K562 (cell line): Measurements from ENCODE around the gene MPZL1. TPM values are rescaled to one million over a fixed set of nuclear protein-coding genes. Genes with fewer than 3 reads are reported as not detected.

Source experiments
- DNMT1 ChIP-seq: fragments of 450-650 bp; IDR thresholded peaks from 2 replicates; pipeline ENCODE4 v1.6.1; 2016; ENCODE audit warnings: antibody characterized with exemption, mild to moderate bottlenecking
- FOXK2 ChIP-seq, 2 experiments: fragments of 450-650 bp; IDR thresholded peaks in 1 of 2; conservative IDR thresholded peaks in 1 of 2; 2 replicates each; pipeline ENCODE4 v1.6.1; 2016; ENCODE audit warnings: low read depth in 2 of 2, mild to moderate bottlenecking in 1 of 2
- HCFC1 ChIP-seq: IDR thresholded peaks from 2 replicates; pipeline ENCODE4 v1.6.1; 2012; ENCODE audit warnings: low read depth, low read length, improper control_type of control experiment
- MCM5 ChIP-seq: fragments of 450-650 bp; IDR thresholded peaks from 2 replicates; pipeline ENCODE4 v1.6.1; 2016; ENCODE audit warnings: low read depth
- MCM7 ChIP-seq, 2 experiments: fragments of 450-650 bp; IDR thresholded peaks; 2 replicates each; pipeline ENCODE4 v1.6.1; 2016 to 2018
- MTA3 ChIP-seq: fragments of 450-650 bp; formaldehyde crosslinking; IDR thresholded peaks from 2 replicates; pipeline ENCODE4 v1.6.1; 2017; ENCODE audit warnings: mild to moderate bottlenecking, borderline replicate concordance
- RCOR1 ChIP-seq, 2 experiments: IDR thresholded peaks; 2 replicates each; pipeline ENCODE4 v1.6.1; 2012; ENCODE audit warnings: low read depth in 2 of 2, low read length in 2 of 2, borderline replicate concordance in 1 of 2, improper control_type of control experiment in 1 of 2
- TCF3 ChIP-seq: sonication (generic); formaldehyde crosslinking; IDR thresholded peaks from 2 replicates; pipeline ENCODE4 v1.4.0; 2020; ENCODE audit warnings: mild to moderate bottlenecking, missing genetic modification reagents
- ZNF24 ChIP-seq: fragments of 450-650 bp; IDR thresholded peaks from 2 replicates; pipeline ENCODE4 v1.6.1; 2016
- ZNF699 ChIP-seq: fragments of 250-450 bp; sonication (Bioruptor Pico); IDR thresholded peaks from 2 replicates; pipeline ENCODE4 v1.8.0; 2021; ENCODE audit warnings: mild to moderate bottlenecking, moderate library complexity; ENCODE audit not compliant: insufficient replicate concordance
- polyA plus RNA-seq, 8 experiments: library from polyadenylated mRNA; depleted of rRNA in 4 of 8; stranded (reverse) in 5 of 8; unstranded in 3 of 8; fragments of >200 nt; fragmentation: Nextera tagmentation in 2 of 8; fragmentation: Illumina TruSeq in 1 of 8; extraction: Ambion mirVana in 2 of 8; extraction: Trizol in 1 of 8; gene quantifications; 2 replicates each; pipeline versions ENCODE4 v1.2.1 to v1.2.3, GENCODE V29; 2011 to 2014; ENCODE audit warnings: inconsistent platforms in 1 of 8, missing spikeins in 1 of 8
- total RNA-seq, 7 experiments: library from RNA; depleted of rRNA in 6 of 7; stranded (reverse); fragments of >200 nt in 6 of 7; fragmentation: Illumina TruSeq in 2 of 7; extraction: Trizol in 2 of 7; gene quantifications; 2 replicates each; pipeline versions ENCODE4 v1.2.1 to v1.2.3, GENCODE V29; 2011 to 2021; ENCODE audit warnings: low replicate concordance in 1 of 7
- TF ChIP-seq, protein P1 (sequence below): sonication (generic); formaldehyde crosslinking; IDR thresholded peaks from 2 replicates; pipeline ENCODE4 v1.8.0; 2022; ENCODE audit warnings: mild to moderate bottlenecking, missing genetic modification reagents
- TF ChIP-seq, protein P2 (sequence below): fragments of 450-650 bp; IDR thresholded peaks from 2 replicates; pipeline ENCODE4 v1.6.1; 2016; ENCODE audit warnings: low read depth, mild to moderate bottlenecking, moderate library complexity
- TF ChIP-seq, protein P3 (sequence below): fragments of 250-450 bp; sonication (Bioruptor Pico); IDR thresholded peaks from 2 replicates; pipeline ENCODE4 v1.5.0; 2021; ENCODE audit warnings: mild to moderate bottlenecking, borderline replicate concordance
- TF ChIP-seq, protein P4 (sequence below): fragments of 450-650 bp; IDR thresholded peaks from one replicate; pipeline ENCODE4 v1.6.1; 2018; ENCODE audit warnings: mild to moderate bottlenecking, moderate library complexity; ENCODE audit not compliant: partially characterized antibody
- TF ChIP-seq, protein P5 (sequence below): sonication (generic); formaldehyde crosslinking; IDR thresholded peaks from 2 replicates; pipeline ENCODE4 v1.8.0; 2022; ENCODE audit warnings: mild to moderate bottlenecking, missing genetic modification reagents
- TF ChIP-seq, protein P6 (sequence below), 2 experiments: fragments of 450-650 bp; IDR thresholded peaks; 2 replicates each; pipeline ENCODE4 v1.6.1; 2018; ENCODE audit warnings: mild to moderate bottlenecking in 2 of 2, low read depth in 1 of 2; ENCODE audit not compliant: partially characterized antibody in 2 of 2

Gene MPZL1
- total and polyA plus RNA-seq, 9 of the 15 experiments (the other 6 are each of a cell fraction or from before 2014, with no cell fraction given): 14.5 to 153 (median 66.5) TPM

DNA sequence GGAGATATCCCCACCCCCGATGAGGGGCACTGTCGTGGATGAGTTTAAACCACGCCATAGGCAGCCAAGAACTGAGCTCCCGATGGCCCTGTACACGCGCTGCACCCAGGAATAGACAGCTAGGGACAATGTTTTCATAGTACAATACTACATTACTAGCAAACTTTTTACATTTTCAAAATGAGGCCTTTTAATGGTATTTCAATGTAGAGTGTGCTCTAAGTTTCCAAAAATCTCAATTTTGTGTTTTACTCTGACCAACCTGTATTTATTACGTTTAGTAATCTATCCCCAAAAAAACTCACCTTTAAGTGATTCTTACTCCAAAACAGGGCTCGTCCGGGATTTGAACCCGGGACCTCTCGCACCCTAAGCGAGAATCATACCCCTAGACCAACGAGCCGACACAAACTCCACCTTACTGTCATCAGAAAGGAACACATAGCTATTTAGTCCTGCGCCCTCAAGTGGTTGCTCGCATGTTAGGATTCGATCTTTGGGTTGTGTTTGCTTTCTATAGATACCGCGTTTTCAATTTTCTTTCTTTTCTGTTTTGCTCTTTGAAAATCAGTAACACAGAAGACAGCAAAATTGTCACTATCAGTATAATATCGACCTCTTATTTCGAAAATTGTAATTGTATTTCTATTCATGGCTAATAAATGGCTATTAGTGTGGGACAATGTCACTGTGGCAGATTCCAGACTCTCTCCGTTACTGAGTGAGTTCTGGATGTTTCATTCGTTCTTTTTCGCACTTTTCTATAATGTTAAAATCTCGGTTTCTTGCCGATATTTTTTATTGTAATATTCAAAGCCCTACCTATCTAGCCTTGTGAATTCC, 6.4 kb upstream of the MPZL1 start (continued):
- TF ChIP-seq DNMT1 (0 out of 2 replicates have a peak, but pooled peaks have one; percentile 61), MCM7 (IDR thresholded peaks at IDR 0.05) (peak in 1 of 2 experiments; percentile 82; a peak in 1 of 4 replicates), ZNF24 (peak; percentile 95), RCOR1 (IDR thresholded peaks at IDR 0.05; ENCODE audit: borderline replicate concordance in 1 of 2, low read depth in 2 of 2, low read length in 2 of 2) (peak; percentile 34 to 80; a peak in 2 of 4 replicates), TCF3 (CRISPR knock-in tag) (0 out of 2 replicates have a peak, but pooled peaks have one; percentile 8), ZNF699 (no peak), MTA3 (peak; percentile 74), HCFC1 (peak; percentile 58), MCM5 (no peak), FOXK2 (conservative IDR thresholded peaks at IDR 0.05 in 1 of 2, IDR thresholded peaks at IDR 0.05 in 1 of 2; ENCODE audit: low read depth in 2 of 2) (peak; percentile 66 to 90; a peak in 3 of 4 replicates)
- TF ChIP-seq, protein P1, sequence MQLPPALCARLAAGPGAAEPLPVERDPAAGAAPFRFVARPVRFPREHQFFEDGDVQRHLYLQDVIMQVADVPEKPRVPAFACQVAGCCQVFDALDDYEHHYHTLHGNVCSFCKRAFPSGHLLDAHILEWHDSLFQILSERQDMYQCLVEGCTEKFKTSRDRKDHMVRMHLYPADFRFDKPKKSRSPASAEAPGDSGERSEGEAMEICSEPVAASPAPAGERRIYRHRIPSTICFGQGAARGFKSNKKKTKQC (CRISPR knock-in tag): no peak
- TF ChIP-seq, protein P2, sequence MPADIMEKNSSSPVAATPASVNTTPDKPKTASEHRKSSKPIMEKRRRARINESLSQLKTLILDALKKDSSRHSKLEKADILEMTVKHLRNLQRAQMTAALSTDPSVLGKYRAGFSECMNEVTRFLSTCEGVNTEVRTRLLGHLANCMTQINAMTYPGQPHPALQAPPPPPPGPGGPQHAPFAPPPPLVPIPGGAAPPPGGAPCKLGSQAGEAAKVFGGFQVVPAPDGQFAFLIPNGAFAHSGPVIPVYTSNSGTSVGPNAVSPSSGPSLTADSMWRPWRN: peak; percentile 58; the same call in 1 of the 2 replicates
- TF ChIP-seq, protein P3, sequence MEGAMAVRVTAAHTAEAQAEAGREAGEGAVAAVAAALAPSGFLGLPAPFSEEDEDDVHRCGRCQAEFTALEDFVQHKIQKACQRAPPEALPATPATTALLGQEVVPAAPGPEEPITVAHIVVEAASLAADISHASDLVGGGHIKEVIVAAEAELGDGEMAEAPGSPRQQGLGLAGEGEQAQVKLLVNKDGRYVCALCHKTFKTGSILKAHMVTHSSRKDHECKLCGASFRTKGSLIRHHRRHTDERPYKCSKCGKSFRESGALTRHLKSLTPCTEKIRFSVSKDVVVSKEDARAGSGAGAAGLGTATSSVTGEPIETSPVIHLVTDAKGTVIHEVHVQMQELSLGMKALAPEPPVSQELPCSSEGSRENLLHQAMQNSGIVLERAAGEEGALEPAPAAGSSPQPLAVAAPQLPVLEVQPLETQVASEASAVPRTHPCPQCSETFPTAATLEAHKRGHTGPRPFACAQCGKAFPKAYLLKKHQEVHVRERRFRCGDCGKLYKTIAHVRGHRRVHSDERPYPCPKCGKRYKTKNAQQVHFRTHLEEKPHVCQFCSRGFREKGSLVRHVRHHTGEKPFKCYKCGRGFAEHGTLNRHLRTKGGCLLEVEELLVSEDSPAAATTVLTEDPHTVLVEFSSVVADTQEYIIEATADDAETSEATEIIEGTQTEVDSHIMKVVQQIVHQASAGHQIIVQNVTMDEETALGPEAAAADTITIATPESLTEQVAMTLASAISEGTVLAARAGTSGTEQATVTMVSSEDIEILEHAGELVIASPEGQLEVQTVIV (CRISPR knock-in tag): no peak
- TF ChIP-seq, protein P4, sequence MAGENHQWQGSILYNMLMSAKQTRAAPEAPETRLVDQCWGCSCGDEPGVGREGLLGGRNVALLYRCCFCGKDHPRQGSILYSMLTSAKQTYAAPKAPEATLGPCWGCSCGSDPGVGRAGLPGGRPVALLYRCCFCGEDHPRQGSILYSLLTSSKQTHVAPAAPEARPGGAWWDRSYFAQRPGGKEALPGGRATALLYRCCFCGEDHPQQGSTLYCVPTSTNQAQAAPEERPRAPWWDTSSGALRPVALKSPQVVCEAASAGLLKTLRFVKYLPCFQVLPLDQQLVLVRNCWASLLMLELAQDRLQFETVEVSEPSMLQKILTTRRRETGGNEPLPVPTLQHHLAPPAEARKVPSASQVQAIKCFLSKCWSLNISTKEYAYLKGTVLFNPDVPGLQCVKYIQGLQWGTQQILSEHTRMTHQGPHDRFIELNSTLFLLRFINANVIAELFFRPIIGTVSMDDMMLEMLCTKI: no peak
- TF ChIP-seq, protein P5, sequence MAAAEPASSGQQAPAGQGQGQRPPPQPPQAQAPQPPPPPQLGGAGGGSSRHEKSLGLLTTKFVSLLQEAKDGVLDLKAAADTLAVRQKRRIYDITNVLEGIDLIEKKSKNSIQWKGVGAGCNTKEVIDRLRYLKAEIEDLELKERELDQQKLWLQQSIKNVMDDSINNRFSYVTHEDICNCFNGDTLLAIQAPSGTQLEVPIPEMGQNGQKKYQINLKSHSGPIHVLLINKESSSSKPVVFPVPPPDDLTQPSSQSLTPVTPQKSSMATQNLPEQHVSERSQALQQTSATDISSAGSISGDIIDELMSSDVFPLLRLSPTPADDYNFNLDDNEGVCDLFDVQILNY: no peak
- TF ChIP-seq, protein P6, sequence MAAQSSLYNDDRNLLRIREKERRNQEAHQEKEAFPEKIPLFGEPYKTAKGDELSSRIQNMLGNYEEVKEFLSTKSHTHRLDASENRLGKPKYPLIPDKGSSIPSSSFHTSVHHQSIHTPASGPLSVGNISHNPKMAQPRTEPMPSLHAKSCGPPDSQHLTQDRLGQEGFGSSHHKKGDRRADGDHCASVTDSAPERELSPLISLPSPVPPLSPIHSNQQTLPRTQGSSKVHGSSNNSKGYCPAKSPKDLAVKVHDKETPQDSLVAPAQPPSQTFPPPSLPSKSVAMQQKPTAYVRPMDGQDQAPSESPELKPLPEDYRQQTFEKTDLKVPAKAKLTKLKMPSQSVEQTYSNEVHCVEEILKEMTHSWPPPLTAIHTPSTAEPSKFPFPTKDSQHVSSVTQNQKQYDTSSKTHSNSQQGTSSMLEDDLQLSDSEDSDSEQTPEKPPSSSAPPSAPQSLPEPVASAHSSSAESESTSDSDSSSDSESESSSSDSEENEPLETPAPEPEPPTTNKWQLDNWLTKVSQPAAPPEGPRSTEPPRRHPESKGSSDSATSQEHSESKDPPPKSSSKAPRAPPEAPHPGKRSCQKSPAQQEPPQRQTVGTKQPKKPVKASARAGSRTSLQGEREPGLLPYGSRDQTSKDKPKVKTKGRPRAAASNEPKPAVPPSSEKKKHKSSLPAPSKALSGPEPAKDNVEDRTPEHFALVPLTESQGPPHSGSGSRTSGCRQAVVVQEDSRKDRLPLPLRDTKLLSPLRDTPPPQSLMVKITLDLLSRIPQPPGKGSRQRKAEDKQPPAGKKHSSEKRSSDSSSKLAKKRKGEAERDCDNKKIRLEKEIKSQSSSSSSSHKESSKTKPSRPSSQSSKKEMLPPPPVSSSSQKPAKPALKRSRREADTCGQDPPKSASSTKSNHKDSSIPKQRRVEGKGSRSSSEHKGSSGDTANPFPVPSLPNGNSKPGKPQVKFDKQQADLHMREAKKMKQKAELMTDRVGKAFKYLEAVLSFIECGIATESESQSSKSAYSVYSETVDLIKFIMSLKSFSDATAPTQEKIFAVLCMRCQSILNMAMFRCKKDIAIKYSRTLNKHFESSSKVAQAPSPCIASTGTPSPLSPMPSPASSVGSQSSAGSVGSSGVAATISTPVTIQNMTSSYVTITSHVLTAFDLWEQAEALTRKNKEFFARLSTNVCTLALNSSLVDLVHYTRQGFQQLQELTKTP (IDR thresholded peaks at IDR 0.05; ENCODE audit: low read depth in 1 of 2, partially characterized antibody in 2 of 2): peak; percentile 14 to 91
